ENCODE data around the gene SUSD5. TPM values are rescaled to one million over a fixed set of nuclear protein-coding genes. Genes with fewer than 3 reads are reported as not detected.

Gene SUSD5
- total RNA-seq, 1 experiment from 2014 or later, result 16.3 TPM

- H3K4me3 ChIP-seq (ENCODE audit: low read depth in 2 of 2, low read length in 2 of 2), result no peak overlapping the region
- ATAC-seq, result no peak
- intact Hi-C loops (cut with micrococcal nuclease; ENCODE audit: unreplicated experiment) (no loop called here), in situ Hi-C loops (cut with HindIII; ENCODE audit: low pct_unique_long_range_greater_than_20kb, low sequenced_read_pairs) (no loop called here)
- H3K9me3 ChIP-seq (ENCODE audit: control insufficient read depth, insufficient read depth, low read depth, low read length), result no peaks in the 10 kb centered on the region
- no peaks in the 10 kb centered on the region; the same call in 1 of the 2 replicates for H3K36me3 ChIP-seq (ENCODE audit: control insufficient read depth, insufficient read depth, low read length)
- no peaks in the 10 kb centered on the region; the same call in 1 of the 2 replicates for H3K27me3 ChIP-seq (ENCODE audit: control insufficient read depth, insufficient read depth, low read length)
- H3K4me1 ChIP-seq (ENCODE audit: control insufficient read depth, insufficient read depth, low read length), result no peaks in the 10 kb centered on the region
- no peak overlapping the region for H3K27ac ChIP-seq (ENCODE audit: low read length)
- ChIA-PET POLR2A (no interaction called here), CTCF (no interaction called here)
- DNase-seq (ENCODE audit: low read depth, low spot score), result no peak
- TF ChIP-seq REST (IDR thresholded peaks at IDR 0.05; ENCODE audit: insufficient read depth in 1 of 2, low read depth in 2 of 2, low read length in 1 of 2) (no peak), CTCF (IDR thresholded peaks at IDR 0.05) (no peak), POLR2AphosphoS5 (IDR thresholded peaks at IDR 0.05; ENCODE audit: low read depth, low read length) (no peak), TCF7L2 (IDR thresholded peaks at IDR 0.05; ENCODE audit: low read depth, low read length) (no peak)
- no TSS peak for BruUV-seq (replicated peaks)
Observed at GRCh38 chr3:33237439-33237838, 18.8 kb upstream of the SUSD5 start.

- ATAC-seq (no peak), DNase-seq (ENCODE audit: low read depth, low spot score) (no peak)
- H3K36me3 ChIP-seq (ENCODE audit: control insufficient read depth, insufficient read depth, low read length), result no peaks in the 10 kb centered on the region; the same call in 1 of the 2 replicates
- intact Hi-C loops (cut with micrococcal nuclease; ENCODE audit: unreplicated experiment), result no loop called here
- ChIA-PET CTCF (no interaction called here), POLR2A (no interaction called here)
- no peak overlapping the region for H3K27ac ChIP-seq (ENCODE audit: low read length)
- no peaks in the 10 kb centered on the region; the same call in 1 of the 2 replicates for H3K27me3 ChIP-seq (ENCODE audit: control insufficient read depth, insufficient read depth, low read length)
- no TSS peak for BruUV-seq (replicated peaks)
- in situ Hi-C loops (cut with HindIII; ENCODE audit: low pct_unique_long_range_greater_than_20kb, low sequenced_read_pairs), result no loop called here
- H3K4me1 ChIP-seq (ENCODE audit: control insufficient read depth, insufficient read depth, low read length), result no peaks in the 10 kb centered on the region; the same call in 1 of the 2 replicates
- no peak overlapping the region for H3K4me3 ChIP-seq (ENCODE audit: low read depth in 2 of 2, low read length in 2 of 2)
- no peak for TF ChIP-seq CTCF (IDR thresholded peaks at IDR 0.05)
- peak; percentile 81 for TF ChIP-seq TCF7L2 (IDR thresholded peaks at IDR 0.05; ENCODE audit: low read depth, low read length)
- TF ChIP-seq REST (IDR thresholded peaks at IDR 0.05; ENCODE audit: insufficient read depth in 1 of 2, low read depth in 2 of 2, low read length in 1 of 2), result no peak
- no peak for TF ChIP-seq POLR2AphosphoS5 (IDR thresholded peaks at IDR 0.05; ENCODE audit: low read depth, low read length)
- TF ChIP-seq SIN3A (IDR thresholded peaks at IDR 0.05; ENCODE audit: borderline replicate concordance, insufficient read depth, low read depth, low read length), result no peak
- H3K9me3 ChIP-seq (ENCODE audit: control insufficient read depth, insufficient read depth, low read depth, low read length), result no peaks in the 10 kb centered on the region
Observed at GRCh38 chr3:33236005-33236404, 17.4 kb upstream of the SUSD5 start.
